Cardiac muscle cell (in vitro differentiated cells and primary cell): Measurements from ENCODE around the gene SRP14. TPM values are rescaled to one million over a fixed set of nuclear protein-coding genes. Genes with fewer than 3 reads are reported as not detected.
A peak's percentile ranks its signal among the peaks of the same experiment; 100 is the strongest.
"Not testable (repeated sequence)": the region's sequence is repeated elsewhere in the genome, so short reads cannot be mapped to it uniquely, and the experiment has no call there.

Source experiments
- DNase-seq, 2 donors: peaks; one replicate each; pipeline versions ENCODE4 v3.0.0 to v3.0.0-alpha.2; 2010 to 2017; ENCODE audit warnings: low read depth in 1 of 2, low spot score in 1 of 2
- H3K27ac ChIP-seq: fragments of 200-600 bp; sonication (generic); 2 replicates; pipeline ENCODE4 v1.5.1; 2016
- H3K27me3 ChIP-seq: fragments of 200-600 bp; sonication (generic); 2 replicates; pipeline ENCODE4 v1.6.0; 2016; ENCODE audit warnings: control low read depth
- H3K36me3 ChIP-seq: fragments of 200-600 bp; sonication (generic); 2 replicates; pipeline ENCODE4 v1.5.1; 2016; ENCODE audit warnings: control low read depth
- H3K4me1 ChIP-seq: fragments of 200-600 bp; sonication (generic); 2 replicates; pipeline ENCODE4 v1.8.1; 2017; ENCODE audit warnings: low read depth, mild to moderate bottlenecking, mixed run types
- H3K4me3 ChIP-seq: fragments of 200-600 bp; sonication (generic); 2 replicates; pipeline ENCODE4 v1.5.1; 2016; ENCODE audit warnings: mild to moderate bottlenecking
- H3K9me3 ChIP-seq: fragments of 200-600 bp; sonication (generic); 2 replicates; pipeline ENCODE4 v1.5.1; 2017; ENCODE audit warnings: low read depth, mild to moderate bottlenecking, control low read depth
- polyA plus RNA-seq: library from polyadenylated mRNA; unstranded; fragments of >200 nt; fragmentation: Nextera tagmentation; extraction: Ambion mirVana; gene quantifications from 2 replicates; pipeline ENCODE4 v1.2.1, GENCODE V29; 2016
- total RNA-seq: library from RNA; depleted of rRNA; stranded (reverse); fragments of >200 nt; gene quantifications from 2 replicates; pipeline ENCODE4 v1.2.3, GENCODE V29; 2016
- TF ChIP-seq, protein P1 (sequence below): IDR thresholded peaks from 2 replicates; pipeline ENCODE4 v1.5.1; 2012; ENCODE audit warnings: low read depth, mild to moderate bottlenecking, low read length

Gene SRP14
- total and polyA plus RNA-seq, 2 experiments from 2014 or later = 691 to 1,525 TPM

DNA sequence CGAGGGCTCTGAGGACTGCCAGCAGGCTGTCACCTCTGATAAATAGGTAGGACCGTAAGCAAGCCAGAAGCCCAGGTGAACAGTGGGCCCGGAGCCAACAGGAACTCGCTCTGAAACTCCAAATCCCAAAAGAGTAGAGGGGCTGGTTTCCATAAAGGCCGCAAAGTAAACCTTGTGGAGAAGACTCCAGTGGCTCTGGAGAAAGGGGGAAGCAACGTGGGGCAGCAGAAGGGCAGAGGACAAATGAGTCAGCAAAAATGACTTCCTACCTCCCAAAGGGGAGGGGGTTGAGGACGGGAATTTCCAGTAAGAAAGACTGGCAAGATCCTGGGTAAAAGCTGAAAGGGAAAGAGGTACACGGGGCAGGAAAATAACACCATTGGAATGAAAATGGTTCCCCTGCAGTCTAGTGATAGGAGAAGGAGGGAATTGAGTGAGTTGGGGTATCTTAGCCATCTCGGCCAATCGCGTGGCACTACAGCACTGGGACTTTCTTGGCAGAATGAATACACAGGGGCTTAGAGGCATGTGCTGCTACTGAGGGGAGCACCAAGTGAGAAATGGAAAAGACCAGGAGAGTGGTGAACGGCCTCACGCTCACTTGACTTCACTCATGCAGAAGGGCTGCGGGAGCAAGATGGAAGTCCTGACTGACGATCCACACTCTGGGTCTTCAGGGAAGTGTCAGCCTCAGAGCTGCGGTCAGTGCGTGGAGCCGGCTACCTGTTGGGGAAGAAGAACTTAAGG, 36.5 kb upstream of the SRP14 start:
- no peaks in the 10 kb centered on the region for H3K36me3 ChIP-seq
- no peak overlapping the region for H3K27ac ChIP-seq
- H3K9me3 ChIP-seq = no peaks in the 10 kb centered on the region
- H3K4me3 ChIP-seq = no peak overlapping the region
- no peak for DNase-seq
- TF ChIP-seq, protein P1, sequence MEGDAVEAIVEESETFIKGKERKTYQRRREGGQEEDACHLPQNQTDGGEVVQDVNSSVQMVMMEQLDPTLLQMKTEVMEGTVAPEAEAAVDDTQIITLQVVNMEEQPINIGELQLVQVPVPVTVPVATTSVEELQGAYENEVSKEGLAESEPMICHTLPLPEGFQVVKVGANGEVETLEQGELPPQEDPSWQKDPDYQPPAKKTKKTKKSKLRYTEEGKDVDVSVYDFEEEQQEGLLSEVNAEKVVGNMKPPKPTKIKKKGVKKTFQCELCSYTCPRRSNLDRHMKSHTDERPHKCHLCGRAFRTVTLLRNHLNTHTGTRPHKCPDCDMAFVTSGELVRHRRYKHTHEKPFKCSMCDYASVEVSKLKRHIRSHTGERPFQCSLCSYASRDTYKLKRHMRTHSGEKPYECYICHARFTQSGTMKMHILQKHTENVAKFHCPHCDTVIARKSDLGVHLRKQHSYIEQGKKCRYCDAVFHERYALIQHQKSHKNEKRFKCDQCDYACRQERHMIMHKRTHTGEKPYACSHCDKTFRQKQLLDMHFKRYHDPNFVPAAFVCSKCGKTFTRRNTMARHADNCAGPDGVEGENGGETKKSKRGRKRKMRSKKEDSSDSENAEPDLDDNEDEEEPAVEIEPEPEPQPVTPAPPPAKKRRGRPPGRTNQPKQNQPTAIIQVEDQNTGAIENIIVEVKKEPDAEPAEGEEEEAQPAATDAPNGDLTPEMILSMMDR = no peak
- H3K27me3 ChIP-seq = no peaks in the 10 kb centered on the region
- peaks cover 4% of the 10 kb centered on the region for H3K4me1 ChIP-seq

DNA sequence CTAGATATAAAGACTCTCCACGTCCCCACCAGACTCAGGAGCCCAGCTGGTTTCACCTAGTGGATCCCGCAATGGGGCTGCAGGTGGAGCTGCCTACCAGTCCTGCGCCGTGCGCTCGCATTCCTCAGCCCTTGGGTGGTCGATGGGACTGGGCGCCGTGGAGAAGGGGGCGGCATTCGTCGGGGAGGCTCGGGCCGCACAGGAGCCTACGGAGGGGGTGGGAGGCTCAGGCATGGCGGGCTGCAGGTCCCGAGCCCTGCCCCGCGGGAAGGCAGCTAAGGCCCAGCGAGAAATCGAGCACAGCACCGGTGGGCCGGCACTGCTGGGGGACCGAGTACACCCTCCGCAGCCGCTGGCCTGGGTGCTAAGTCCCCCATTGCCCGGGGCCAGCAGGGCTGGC, 35.7 kb upstream of the SRP14 start:
- not testable (repeated sequence) for H3K4me1 ChIP-seq, H3K4me3 ChIP-seq, H3K9me3 ChIP-seq, H3K27me3 ChIP-seq, DNase-seq, H3K36me3 ChIP-seq, H3K27ac ChIP-seq

DNA sequence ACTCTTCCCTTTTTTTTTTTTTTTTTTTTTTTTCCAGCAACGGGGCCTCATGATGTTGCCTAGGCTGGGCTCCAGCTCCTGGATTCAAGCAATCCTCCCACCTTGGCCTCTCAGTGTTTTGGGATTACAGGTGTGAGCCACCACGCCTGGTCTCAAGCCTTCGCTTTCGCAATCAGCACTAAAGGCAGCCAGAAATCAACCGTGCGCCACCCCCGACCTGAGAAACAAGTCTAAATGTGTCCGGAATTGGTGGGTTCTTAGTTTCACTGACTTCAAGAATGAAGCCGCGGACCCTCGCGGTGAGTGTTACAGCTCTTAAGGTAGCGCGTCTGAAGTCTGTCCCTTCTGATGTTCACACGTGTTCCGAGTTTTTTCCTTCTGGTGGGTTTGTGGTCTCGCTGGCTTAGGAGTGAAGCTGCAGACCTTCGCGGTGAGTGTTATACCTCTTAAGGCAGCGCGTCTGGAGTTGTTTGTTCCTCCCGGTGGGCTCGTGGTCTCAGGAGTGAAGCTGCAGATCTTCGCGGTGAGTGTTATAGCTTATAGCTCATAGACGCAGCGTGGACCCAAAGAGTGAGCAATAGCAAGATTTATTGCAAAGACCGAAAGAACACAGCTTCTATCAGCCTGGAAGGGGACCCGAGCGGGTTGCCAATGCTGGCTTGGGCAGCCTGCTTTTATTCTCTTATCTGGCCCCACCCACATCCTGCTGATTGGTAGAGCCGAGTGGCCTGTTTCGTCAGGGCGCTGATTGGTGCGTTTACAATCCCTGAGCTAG, 34.9 kb upstream of the SRP14 start:
- not testable (repeated sequence) for H3K27me3 ChIP-seq, H3K4me1 ChIP-seq, DNase-seq, H3K4me3 ChIP-seq, H3K27ac ChIP-seq, H3K36me3 ChIP-seq, H3K9me3 ChIP-seq

DNA sequence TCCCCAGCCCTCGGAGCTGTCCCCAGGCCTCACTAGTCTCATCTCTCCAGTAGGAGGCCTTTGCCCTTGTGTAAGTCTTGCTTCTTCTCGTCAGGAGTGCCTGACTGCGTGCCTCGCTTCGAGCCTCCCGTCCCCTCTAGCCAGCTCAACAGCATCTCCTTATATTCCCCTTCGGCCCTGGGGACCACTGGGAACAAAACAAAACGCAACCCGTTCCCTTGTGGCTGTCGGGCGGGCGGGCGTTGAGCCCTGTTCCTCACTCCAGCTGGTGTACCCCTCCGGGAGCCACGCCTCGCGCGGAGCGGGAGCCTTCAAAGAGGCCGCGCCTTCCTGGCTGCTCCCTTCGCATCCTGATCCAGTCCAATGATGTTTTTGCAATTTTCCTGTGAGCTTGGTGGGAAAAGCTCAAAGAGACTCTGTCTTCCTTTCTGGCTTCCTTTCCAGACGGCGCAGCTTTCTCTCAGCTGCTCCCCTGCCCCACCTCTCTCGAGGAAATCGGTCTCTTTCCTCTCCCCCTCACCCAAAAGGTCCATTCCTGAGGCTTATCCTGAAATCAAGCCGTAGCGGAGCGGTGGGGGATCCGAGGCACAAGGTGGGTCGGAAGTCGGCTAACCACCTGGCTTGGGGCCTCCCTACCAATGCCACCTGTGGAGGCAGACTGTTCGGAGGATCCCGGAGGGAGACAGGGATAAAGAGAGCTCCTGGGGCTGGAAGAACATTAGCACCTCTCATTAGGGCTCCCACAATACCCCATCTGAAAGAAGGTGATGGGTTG, 33.4 kb upstream of the SRP14 start:
- TF ChIP-seq, protein P1 = no peak
- Histone ChIP-seq H3K9me3 (no peaks in the 10 kb centered on the region), H3K4me1 (peaks cover 14% of the 10 kb centered on the region), H3K27ac (no peak overlapping the region), H3K36me3 (no peaks in the 10 kb centered on the region), H3K27me3 (no peaks in the 10 kb centered on the region), H3K4me3 (no peak overlapping the region)
- no peak for DNase-seq

DNA sequence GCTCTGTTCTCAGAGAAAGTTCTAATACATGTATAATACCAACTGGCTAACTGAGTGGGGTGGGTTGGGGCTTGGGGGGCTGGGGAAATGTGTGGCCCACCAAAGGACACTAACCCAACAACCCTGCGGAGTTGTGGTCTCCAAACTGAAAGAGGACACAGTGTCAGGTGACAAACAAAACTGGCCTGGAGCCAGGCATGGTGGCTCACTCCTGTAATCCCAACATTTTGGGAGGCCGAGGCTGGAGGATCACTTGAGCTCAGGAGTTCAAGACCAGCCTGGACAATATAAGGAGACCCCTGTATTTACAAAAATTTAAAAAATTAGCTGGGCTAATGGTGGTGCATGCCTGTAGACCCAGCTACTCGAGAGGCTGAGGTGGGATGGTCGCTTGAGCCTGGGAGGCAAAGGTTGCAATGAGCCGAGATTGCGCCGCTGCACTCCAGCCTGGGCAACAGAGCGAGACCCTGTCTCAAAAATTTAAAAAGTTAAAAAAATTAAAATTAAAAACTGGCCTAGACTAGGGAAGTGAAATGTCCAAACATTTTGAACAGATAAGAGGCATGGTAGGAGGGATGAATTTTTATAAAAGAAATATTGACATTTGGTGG, 31.7 kb upstream of the SRP14 start:
- Histone ChIP-seq H3K27ac (no peak overlapping the region), H3K9me3 (no peaks in the 10 kb centered on the region), H3K36me3 (no peaks in the 10 kb centered on the region), H3K27me3 (no peaks in the 10 kb centered on the region), H3K4me3 (no peak overlapping the region), H3K4me1 (peaks cover 14% of the 10 kb centered on the region)
- TF ChIP-seq, protein P1 = no peak
- no peak for DNase-seq

DNA sequence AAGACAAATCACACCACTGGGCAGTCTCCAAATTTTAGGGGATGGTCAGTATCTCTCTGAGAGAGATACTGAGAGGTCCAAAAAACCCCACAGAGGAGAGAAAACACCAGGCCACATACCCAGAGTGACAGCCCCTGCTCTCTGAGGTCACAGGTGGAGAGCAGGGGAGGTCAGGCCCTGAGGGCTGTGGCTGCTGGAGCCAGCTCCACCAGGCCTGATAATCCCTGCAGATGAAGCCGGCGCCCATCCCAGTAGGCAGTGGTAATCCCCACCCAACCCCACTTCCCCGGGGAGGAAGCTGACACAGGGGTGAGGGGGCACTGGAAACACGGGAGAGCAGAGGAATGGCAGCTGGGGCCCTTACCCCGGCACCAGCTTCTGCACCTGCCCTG, 31.2 kb upstream of the SRP14 start:
- Histone ChIP-seq H3K9me3 (no peaks in the 10 kb centered on the region), H3K4me1 (peaks cover 14% of the 10 kb centered on the region), H3K4me3 (no peak overlapping the region), H3K36me3 (no peaks in the 10 kb centered on the region), H3K27ac (peak overlapping the region; percentile 79), H3K27me3 (no peaks in the 10 kb centered on the region)
- no peak for DNase-seq
- TF ChIP-seq, protein P1 = no peak
